GM18505 (cell line): Measurements from ENCODE around the gene VOPP1.
A peak's percentile ranks its signal among the peaks of the same experiment; 100 is the strongest.

Experiments
- ATAC-seq: cut with Tn5 transposase; IDR thresholded peaks from one replicate; pipeline ENCODE4 v1.9.1; 2021; ENCODE audit not compliant: unreplicated experiment
- POLR2A ChIP-seq: IDR thresholded peaks from 4 replicates; pipeline ENCODE4 v1.6.1; 2011; ENCODE audit warnings: borderline replicate concordance; ENCODE audit not compliant: insufficient read depth, insufficient read length; ENCODE audit errors: extremely low read depth

VOPP1 gene

GRCh38 chr7:55526770-55527169, 45.5 kb downstream of the VOPP1 start:
- peak; percentile 68 for ATAC-seq
- no peak for TF ChIP-seq POLR2A

- ATAC-seq, result no peak
- TF ChIP-seq POLR2A, result no peak
Observed at GRCh38 chr7:55526329-55526728, 46.0 kb downstream of the VOPP1 start.

- TF ChIP-seq POLR2A, result no peak
- ATAC-seq, result no peak
Observed at GRCh38 chr7:55524558-55525310, 47.6 kb downstream of the VOPP1 start.

GRCh38 chr7:55523366-55523765, 48.9 kb downstream of the VOPP1 start:
- no peak for TF ChIP-seq POLR2A
- no peak for ATAC-seq

- ATAC-seq, result no peak
- no peak for TF ChIP-seq POLR2A
Observed at GRCh38 chr7:55521917-55522902, 50.1 kb downstream of the VOPP1 start.

- ATAC-seq, result no peak
- no peak for TF ChIP-seq POLR2A
Observed at GRCh38 chr7:55521512-55521911, 50.8 kb downstream of the VOPP1 start.

GRCh38 chr7:55520426-55521140, 51.7 kb downstream of the VOPP1 start:
- TF ChIP-seq POLR2A, result no peak
- no peak for ATAC-seq

GRCh38 chr7:55518836-55519235, 53.5 kb downstream of the VOPP1 start:
- no peak for TF ChIP-seq POLR2A
- no peak for ATAC-seq

GRCh38 chr7:55517936-55518689, 54.2 kb downstream of the VOPP1 start:
- no peak for TF ChIP-seq POLR2A
- ATAC-seq, result no peak

GRCh38 chr7:55517191-55517633, 55.1 kb downstream of the VOPP1 start:
- ATAC-seq, result peak; percentile 78
- peak; percentile 34 for TF ChIP-seq POLR2A

GRCh38 chr7:55516409-55516808, 55.9 kb downstream of the VOPP1 start:
- no peak for ATAC-seq
- TF ChIP-seq POLR2A, result peak; percentile 25

GRCh38 chr7:55515569-55516279, 56.6 kb downstream of the VOPP1 start:
- peak; percentile 40 for ATAC-seq
- TF ChIP-seq POLR2A, result no peak
